A549 (cell line): Measurements from ENCODE around the gene C1orf87. TPM values are rescaled to one million over a fixed set of nuclear protein-coding genes. Genes with fewer than 3 reads are reported as not detected.

Source experiments
- ATAC-seq, 2 experiments: fragments of 200-7000 bp in 1 of 2; fragments of >200 bp in 1 of 2; cut with Nextera tagmentation in 1 of 2; cut with Tn5 transposase in 1 of 2; 3 replicates each; pipeline versions ENCODE4 v1.8.0 to v1.9.1; 2018 to 2020; ENCODE audit warnings: mild to moderate bottlenecking in 1 of 2, moderate library complexity in 1 of 2
- CTCF ChIA-PET: fragments of 300-600 bp; sonication (Branson Sonifier 250); formaldehyde crosslinking; extraction: SDS; loops from one replicate; lab custom pipeline; 2021; ENCODE audit warnings: antibody characterized with exemption, inconsistent platforms; lab: Yijun Ruan, JAX
- POLR2A ChIA-PET: fragments of 350-600 bp; formaldehyde crosslinking; extraction: SDS; loops from one replicate; lab custom pipeline; 2021; ENCODE audit warnings: antibody characterized with exemption, inconsistent platforms; lab: Yijun Ruan, JAX
- DNase-seq, 2 experiments: peaks; one replicate each; pipeline versions ENCODE4 v3.0.0 to v3.0.0-alpha.2; 2011 to 2016; ENCODE audit warnings: low read depth in 1 of 2, low spot score in 1 of 2
- FAIRE-seq: peaks from 2 replicates; lab custom pipeline; 2011; peaks lifted over from hg19 to GRCh38; lab: Jason Lieb, UNC
- H3K27ac ChIP-seq, 2 experiments: fragments of >200 bp; sonication (Bioruptor Twin); formaldehyde crosslinking; 3 replicates each; pipeline ENCODE4 v1.5.1; 2016 to 2017
- H3K4me1 ChIP-seq: fragments of >200 bp; sonication (Bioruptor Twin); formaldehyde crosslinking; 3 replicates; pipeline ENCODE4 v1.6.1; 2016
- H3K4me2 ChIP-seq: fragments of >200 bp; sonication (Bioruptor Twin); formaldehyde crosslinking; 3 replicates; pipeline ENCODE4 v1.6.1; 2016
- H3K4me3 ChIP-seq: fragments of >200 bp; sonication (Bioruptor Twin); formaldehyde crosslinking; 3 replicates; pipeline ENCODE4 v1.5.1; 2016
- H3K9me3 ChIP-seq: fragments of >200 bp; sonication (Bioruptor Twin); formaldehyde crosslinking; 3 replicates; pipeline ENCODE4 v1.6.1; 2016
- CBX2 ChIP-seq: fragments of 200-600 bp; sonication (generic); IDR thresholded peaks from 2 replicates; pipeline ENCODE4 v1.6.1; 2016; ENCODE audit warnings: low read depth, mild to moderate bottlenecking, borderline replicate concordance
- CBX8 ChIP-seq: fragments of 200-600 bp; sonication (generic); IDR thresholded peaks from 2 replicates; pipeline ENCODE4 v1.6.1; 2016
- CEBPB ChIP-seq, 2 experiments: fragments of >200 bp in 1 of 2; sonication (Bioruptor Twin) in 1 of 2; formaldehyde crosslinking in 1 of 2; IDR thresholded peaks; 2 replicates each; pipeline ENCODE4 v1.6.1; 2012 to 2016
- EHMT2 ChIP-seq: fragments of 200-600 bp; sonication (generic); IDR thresholded peaks from 2 replicates; pipeline ENCODE4 v1.6.1; 2016; ENCODE audit warnings: antibody characterized with exemption, low read depth, mild to moderate bottlenecking, moderate library complexity
- FOSB ChIP-seq: fragments of 250-450 bp; sonication (Bioruptor Pico); IDR thresholded peaks from 2 replicates; pipeline ENCODE4 v1.5.0; 2020; ENCODE audit warnings: mild to moderate bottlenecking, moderate library complexity
- FOSL2 ChIP-seq, 2 experiments: fragments of 450-650 bp in 1 of 2; fragments of >200 bp in 1 of 2; sonication (Bioruptor Twin) in 1 of 2; formaldehyde crosslinking; IDR thresholded peaks; 2 replicates each; pipeline versions ENCODE4 v1.5.0 to v1.6.1; 2016 to 2020; ENCODE audit warnings: mild to moderate bottlenecking in 1 of 2, moderate library complexity in 1 of 2
- GATA3 ChIP-seq: IDR thresholded peaks from 2 replicates; pipeline ENCODE4 v1.6.1; 2012; ENCODE audit warnings: borderline replicate concordance
- HDAC2 ChIP-seq: fragments of 200-600 bp; sonication (generic); IDR thresholded peaks from 2 replicates; pipeline ENCODE4 v1.6.1; 2016
- HEYL ChIP-seq: fragments of 250-450 bp; sonication (Bioruptor Pico); IDR thresholded peaks from 2 replicates; pipeline ENCODE4 v1.8.0; 2021; ENCODE audit warnings: mild to moderate bottlenecking, moderate library complexity
- HOXB13 ChIP-seq: fragments of 250-450 bp; sonication (Bioruptor Pico); IDR thresholded peaks from 2 replicates; pipeline ENCODE4 v1.5.0; 2020; ENCODE audit warnings: low read depth, mild to moderate bottlenecking, moderate library complexity
- JUN ChIP-seq, 2 experiments: fragments of >200 bp; sonication (Bioruptor Twin); formaldehyde crosslinking; IDR thresholded peaks; 2 replicates in 1 of 2; 3 replicates in 1 of 2; pipeline ENCODE4 v1.6.1; 2016 to 2017
- JUNB ChIP-seq: fragments of >200 bp; sonication (Bioruptor Twin); formaldehyde crosslinking; IDR thresholded peaks from 2 replicates; pipeline ENCODE4 v1.6.1; 2016
- KDM5A ChIP-seq: fragments of 200-600 bp; sonication (generic); IDR thresholded peaks from 2 replicates; pipeline ENCODE4 v1.6.1; 2016; ENCODE audit warnings: antibody characterized with exemption, mild to moderate bottlenecking
- MYC ChIP-seq: IDR thresholded peaks from 2 replicates; pipeline ENCODE4 v1.6.1; 2012; ENCODE audit warnings: mild to moderate bottlenecking, inconsistent platforms, low read length, improper control_type of control experiment, borderline replicate concordance
- NFE2L2 ChIP-seq: fragments of 150-350 bp; conservative IDR thresholded peaks from 2 replicates; pipeline ENCODE4 v1.6.1; 2014; ENCODE audit warnings: low read length
- NR3C1 ChIP-seq: fragments of >200 bp; sonication (Bioruptor Twin); formaldehyde crosslinking; IDR thresholded peaks from 3 replicates; pipeline ENCODE4 v1.6.1; 2017
- POLR2A ChIP-seq: IDR thresholded peaks from 2 replicates; pipeline ENCODE4 v1.6.1; 2012; ENCODE audit warnings: mild to moderate bottlenecking, low read length
- POLR2AphosphoS2 ChIP-seq: conservative IDR thresholded peaks from 2 replicates; pipeline ENCODE4 v1.6.1; 2012; ENCODE audit warnings: low read length, improper control_type of control experiment, inconsistent platforms
- RARB ChIP-seq: fragments of 250-450 bp; sonication (Bioruptor Pico); IDR thresholded peaks from 2 replicates; pipeline ENCODE4 v1.8.0; 2021; ENCODE audit warnings: mild to moderate bottlenecking, moderate library complexity
- RFX5 ChIP-seq: fragments of 450-650 bp; IDR thresholded peaks from 2 replicates; pipeline ENCODE4 v1.7.1; 2014; ENCODE audit warnings: antibody characterized with exemption, mild to moderate bottlenecking, moderate library complexity
- RNF2 ChIP-seq: fragments of 200-600 bp; sonication (generic); IDR thresholded peaks from 2 replicates; pipeline ENCODE4 v1.6.1; 2016; ENCODE audit warnings: low read depth, mild to moderate bottlenecking, antibody characterized with exemption, moderate library complexity, borderline replicate concordance
- SMC3 ChIP-seq: fragments of >200 bp; sonication (Bioruptor Twin); formaldehyde crosslinking; IDR thresholded peaks from 3 replicates; pipeline ENCODE4 v1.6.1; 2018; ENCODE audit warnings: inconsistent platforms
- SREBF2 ChIP-seq: fragments of 450-650 bp; IDR thresholded peaks from 2 replicates; pipeline ENCODE4 v1.6.1; 2014; ENCODE audit warnings: mild to moderate bottlenecking, moderate library complexity
- ZC3H11A ChIP-seq: fragments of 450-650 bp; IDR thresholded peaks from 2 replicates; pipeline ENCODE4 v1.6.1; 2014; ENCODE audit warnings: antibody characterized with exemption, mild to moderate bottlenecking
- ZSCAN20 ChIP-seq: fragments of 250-450 bp; sonication (Bioruptor Pico); IDR thresholded peaks from 2 replicates; pipeline ENCODE4 v1.8.0; 2022; ENCODE audit warnings: mild to moderate bottlenecking, moderate library complexity
- WGBS: methylation state at CpG from one replicate; pipeline ENCODE4 v1.1.6; 2017; ENCODE audit errors: missing lambda C conversion rate; 5-methylcytosine and 5-hydroxymethylcytosine counted together
- polyA plus RNA-seq, 4 experiments: library from polyadenylated mRNA; depleted of rRNA in 3 of 4; stranded (reverse); fragments of >200 nt; fragmentation: RNase III in 1 of 4; extraction: RNeasy Plus Mini Kit Qiagen cat#74134 plus additional on column Dnase treatment in 1 of 4; gene quantifications; 2 replicates in 3 of 4; 3 replicates in 1 of 4; pipeline ENCODE4 v1.2.3, GENCODE V29; 2011 to 2017
- TF ChIP-seq, protein P1 (sequence below): fragments of 150-350 bp; IDR thresholded peaks from 2 replicates; pipeline ENCODE4 v1.6.1; 2014; ENCODE audit warnings: low read depth, mild to moderate bottlenecking, low read length
- TF ChIP-seq, protein P2 (sequence below): fragments of 450-650 bp; IDR thresholded peaks from 2 replicates; pipeline ENCODE4 v1.6.1; 2014; ENCODE audit warnings: antibody characterized with exemption
- TF ChIP-seq, protein P3 (sequence below): fragments of >200 bp; sonication (Bioruptor Twin); formaldehyde crosslinking; IDR thresholded peaks from 3 replicates; pipeline ENCODE4 v1.6.1; 2016
- TF ChIP-seq, protein P4 (sequence below): fragments of 250-450 bp; sonication (Bioruptor Pico); IDR thresholded peaks from 2 replicates; pipeline ENCODE4 v1.5.0; 2021; ENCODE audit warnings: mild to moderate bottlenecking, moderate library complexity, borderline replicate concordance

The C1orf87 gene
- polyA plus RNA-seq, 2 of the 4 experiments (the other 2 are of a cell fraction) = not detected

DNA sequence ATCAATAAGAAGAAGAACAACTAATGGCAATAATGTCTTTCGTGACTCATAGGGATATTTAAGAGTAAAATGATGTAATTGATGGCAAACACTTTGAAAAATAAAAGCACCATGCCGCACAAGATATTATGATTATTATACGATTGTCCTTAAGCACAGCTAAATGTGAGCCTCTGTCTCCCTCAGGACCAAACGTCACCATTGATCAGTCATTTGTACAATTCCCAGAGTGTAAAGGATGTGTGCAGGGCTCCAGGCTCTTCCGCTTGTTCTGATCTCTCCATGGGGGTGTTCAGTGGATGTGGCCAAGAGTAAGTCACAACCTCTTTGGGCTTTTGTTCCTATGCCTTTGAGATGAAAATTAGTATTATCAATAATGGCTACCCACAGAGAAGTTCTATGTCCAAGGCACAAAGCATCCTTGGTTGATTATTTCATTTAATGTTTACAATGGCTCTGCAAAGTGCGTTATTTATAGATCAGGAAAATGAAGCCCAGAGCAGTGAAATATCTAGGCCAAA is 17.7 kb upstream of the C1orf87 start:
- ATAC-seq = no peak
- CTCF ChIA-PET = no interaction called here
- DNase-seq = no peak
- 28% methylated on average over 6 of the region's 6 CpGs for WGBS
- no peaks in the 10 kb centered on the region for H3K9me3 ChIP-seq
- no peak overlapping the region for H3K4me3 ChIP-seq
- POLR2A ChIA-PET = no interaction called here
- no peak overlapping the region for H3K4me2 ChIP-seq
- H3K4me1 ChIP-seq = no peaks in the 10 kb centered on the region
- no peak overlapping the region for H3K27ac ChIP-seq
- TF ChIP-seq HEYL (no peak), GATA3 (no peak), SMC3 (no peak)
- FAIRE-seq = no peak

DNA sequence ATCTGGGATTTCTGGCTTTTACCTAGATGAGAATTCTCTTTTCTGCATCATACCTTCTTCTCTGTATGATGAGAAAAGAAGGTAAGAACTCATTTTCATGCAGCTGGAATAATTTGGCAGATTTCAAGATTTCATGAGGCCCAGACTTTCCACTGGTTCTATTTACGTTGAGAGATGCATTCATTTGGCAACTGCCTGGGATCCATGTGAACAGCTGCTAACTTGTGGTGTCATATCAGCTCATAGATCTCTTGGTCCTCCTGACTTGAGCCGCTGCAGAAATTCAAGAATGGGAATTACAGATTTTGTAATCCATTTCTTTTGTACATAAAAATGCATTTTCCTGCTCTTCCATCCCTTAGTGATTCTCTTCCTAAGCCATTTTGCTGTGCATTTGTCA is 17.1 kb upstream of the C1orf87 start:
- TF ChIP-seq FOSL2 (IDR thresholded peaks at IDR 0.05) (no peak), FOSL2 (CRISPR knock-in tag; IDR thresholded peaks at IDR 0.05) (no peak), HOXB13 (CRISPR knock-in tag) (no peak), ZC3H11A (no peak), KDM5A (no peak), POLR2A (no peak), SREBF2 (no peak), RARB (CRISPR knock-in tag) (no peak), RFX5 (no peak), EHMT2 (no peak), HDAC2 (no peak), NFE2L2 (no peak), FOSB (CRISPR knock-in tag) (no peak)
- TF ChIP-seq, protein P1, sequence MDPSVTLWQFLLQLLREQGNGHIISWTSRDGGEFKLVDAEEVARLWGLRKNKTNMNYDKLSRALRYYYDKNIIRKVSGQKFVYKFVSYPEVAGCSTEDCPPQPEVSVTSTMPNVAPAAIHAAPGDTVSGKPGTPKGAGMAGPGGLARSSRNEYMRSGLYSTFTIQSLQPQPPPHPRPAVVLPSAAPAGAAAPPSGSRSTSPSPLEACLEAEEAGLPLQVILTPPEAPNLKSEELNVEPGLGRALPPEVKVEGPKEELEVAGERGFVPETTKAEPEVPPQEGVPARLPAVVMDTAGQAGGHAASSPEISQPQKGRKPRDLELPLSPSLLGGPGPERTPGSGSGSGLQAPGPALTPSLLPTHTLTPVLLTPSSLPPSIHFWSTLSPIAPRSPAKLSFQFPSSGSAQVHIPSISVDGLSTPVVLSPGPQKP = no peak
- TF ChIP-seq, protein P2, sequence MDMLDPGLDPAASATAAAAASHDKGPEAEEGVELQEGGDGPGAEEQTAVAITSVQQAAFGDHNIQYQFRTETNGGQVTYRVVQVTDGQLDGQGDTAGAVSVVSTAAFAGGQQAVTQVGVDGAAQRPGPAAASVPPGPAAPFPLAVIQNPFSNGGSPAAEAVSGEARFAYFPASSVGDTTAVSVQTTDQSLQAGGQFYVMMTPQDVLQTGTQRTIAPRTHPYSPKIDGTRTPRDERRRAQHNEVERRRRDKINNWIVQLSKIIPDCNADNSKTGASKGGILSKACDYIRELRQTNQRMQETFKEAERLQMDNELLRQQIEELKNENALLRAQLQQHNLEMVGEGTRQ = no peak
- TF ChIP-seq, protein P3, sequence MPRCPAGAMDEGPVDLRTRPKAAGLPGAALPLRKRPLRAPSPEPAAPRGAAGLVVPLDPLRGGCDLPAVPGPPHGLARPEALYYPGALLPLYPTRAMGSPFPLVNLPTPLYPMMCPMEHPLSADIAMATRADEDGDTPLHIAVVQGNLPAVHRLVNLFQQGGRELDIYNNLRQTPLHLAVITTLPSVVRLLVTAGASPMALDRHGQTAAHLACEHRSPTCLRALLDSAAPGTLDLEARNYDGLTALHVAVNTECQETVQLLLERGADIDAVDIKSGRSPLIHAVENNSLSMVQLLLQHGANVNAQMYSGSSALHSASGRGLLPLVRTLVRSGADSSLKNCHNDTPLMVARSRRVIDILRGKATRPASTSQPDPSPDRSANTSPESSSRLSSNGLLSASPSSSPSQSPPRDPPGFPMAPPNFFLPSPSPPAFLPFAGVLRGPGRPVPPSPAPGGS = no peak
- TF ChIP-seq, protein P4, sequence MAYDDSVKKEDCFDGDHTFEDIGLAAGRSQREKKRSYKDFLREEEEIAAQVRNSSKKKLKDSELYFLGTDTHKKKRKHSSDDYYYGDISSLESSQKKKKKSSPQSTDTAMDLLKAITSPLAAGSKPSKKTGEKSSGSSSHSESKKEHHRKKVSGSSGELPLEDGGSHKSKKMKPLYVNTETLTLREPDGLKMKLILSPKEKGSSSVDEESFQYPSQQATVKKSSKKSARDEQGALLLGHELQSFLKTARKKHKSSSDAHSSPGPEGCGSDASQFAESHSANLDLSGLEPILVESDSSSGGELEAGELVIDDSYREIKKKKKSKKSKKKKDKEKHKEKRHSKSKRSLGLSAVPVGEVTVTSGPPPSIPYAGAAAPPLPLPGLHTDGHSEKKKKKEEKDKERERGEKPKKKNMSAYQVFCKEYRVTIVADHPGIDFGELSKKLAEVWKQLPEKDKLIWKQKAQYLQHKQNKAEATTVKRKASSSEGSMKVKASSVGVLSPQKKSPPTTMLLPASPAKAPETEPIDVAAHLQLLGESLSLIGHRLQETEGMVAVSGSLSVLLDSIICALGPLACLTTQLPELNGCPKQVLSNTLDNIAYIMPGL (CRISPR knock-in tag) = no peak
- Histone ChIP-seq H3K4me1 (no peaks in the 10 kb centered on the region), H3K9me3 (no peaks in the 10 kb centered on the region), H3K4me2 (no peak overlapping the region), H3K27ac (no peak overlapping the region), H3K4me3 (no peak overlapping the region)
- ATAC-seq = no peak
- no peak for DNase-seq
- ChIA-PET CTCF (no interaction called here), POLR2A (no interaction called here)
- FAIRE-seq = no peak
- 3% methylated on average over 2 of the region's 2 CpGs for WGBS

DNA sequence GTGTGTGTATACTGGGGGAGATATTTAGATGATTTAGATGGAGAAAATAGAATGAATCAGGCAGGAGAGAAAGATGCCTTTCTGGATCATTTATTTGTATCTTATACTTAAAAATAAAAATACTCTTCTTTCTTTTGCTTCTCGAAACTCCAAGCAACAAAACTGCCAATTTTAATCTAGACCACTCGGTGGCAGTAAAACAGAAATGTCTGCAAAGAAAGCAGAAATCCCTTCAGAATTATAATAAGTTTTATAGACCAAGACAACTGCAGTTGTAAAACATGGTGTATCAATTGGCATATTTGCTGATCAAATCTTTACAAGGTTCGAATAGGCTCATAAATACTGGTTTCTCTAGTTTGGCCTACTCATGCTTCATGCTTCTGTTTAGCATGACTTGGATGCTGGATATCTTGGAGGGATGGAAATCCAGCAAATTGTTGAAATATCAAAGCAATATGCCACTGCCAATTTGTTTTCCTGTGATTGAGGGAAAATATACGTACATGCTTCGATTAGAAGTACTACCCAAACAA is 15.1 kb upstream of the C1orf87 start:
- Histone ChIP-seq H3K4me2 (no peak overlapping the region), H3K27ac (no peak overlapping the region), H3K9me3 (no peaks in the 10 kb centered on the region), H3K4me3 (no peak overlapping the region), H3K4me1 (no peaks in the 10 kb centered on the region)
- ChIA-PET POLR2A (no interaction called here), CTCF (no interaction called here)
- FAIRE-seq = no peak
- no peak for DNase-seq
- WGBS = 5% methylated on average over 5 of the region's 5 CpGs
- ATAC-seq = no peak
- TF ChIP-seq CBX8 (no peak), POLR2AphosphoS2 (no peak), NR3C1 (no peak), RARB (CRISPR knock-in tag) (no peak), NFE2L2 (no peak), SMC3 (no peak), RNF2 (no peak), GATA3 (no peak), ZC3H11A (no peak), MYC (no peak), JUNB (no peak), FOSB (CRISPR knock-in tag) (no peak), EHMT2 (no peak), CEBPB (IDR thresholded peaks at IDR 0.05) (no peak), ZSCAN20 (no peak), CBX2 (no peak), JUN (IDR thresholded peaks at IDR 0.05) (no peak), SREBF2 (no peak)
- TF ChIP-seq, protein P2 = no peak
